HG03064 (cell line): ENCODE results near the gene OSBPL6.

Source experiments
- ATAC-seq: cut with Tn5 transposase; IDR thresholded peaks from one replicate; pipeline ENCODE4 v1.9.1; 2021; ENCODE audit warnings: low read depth; ENCODE audit not compliant: unreplicated experiment

Gene OSBPL6

GRCh38 chr2:178269438-178270224, 75.3 kb downstream of the OSBPL6 start:
- ATAC-seq = no peak

- ATAC-seq = no peak
These were observed 76.0 kb downstream of the OSBPL6 start for GRCh38 chr2:178270338-178270737.

DNA sequence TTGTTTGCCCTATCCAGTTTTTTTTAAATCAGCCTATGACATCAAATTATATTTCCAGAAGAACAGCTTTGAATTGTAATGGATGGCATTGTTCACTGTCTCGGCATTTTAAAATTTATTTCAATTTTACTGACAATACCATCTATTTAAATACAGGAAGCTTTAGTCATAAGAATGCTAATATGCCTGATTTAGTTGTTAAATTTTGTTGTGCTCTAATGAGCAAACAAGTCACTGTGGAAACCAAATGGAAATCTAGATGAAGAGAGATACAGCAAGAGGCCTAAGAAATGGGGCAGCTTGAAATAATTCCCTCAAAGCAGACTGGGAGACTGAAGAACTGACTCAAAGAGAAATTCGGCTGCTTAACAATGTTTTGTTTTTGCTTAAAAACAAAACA, 76.8 kb downstream of the OSBPL6 start:
- no peak for ATAC-seq

DNA sequence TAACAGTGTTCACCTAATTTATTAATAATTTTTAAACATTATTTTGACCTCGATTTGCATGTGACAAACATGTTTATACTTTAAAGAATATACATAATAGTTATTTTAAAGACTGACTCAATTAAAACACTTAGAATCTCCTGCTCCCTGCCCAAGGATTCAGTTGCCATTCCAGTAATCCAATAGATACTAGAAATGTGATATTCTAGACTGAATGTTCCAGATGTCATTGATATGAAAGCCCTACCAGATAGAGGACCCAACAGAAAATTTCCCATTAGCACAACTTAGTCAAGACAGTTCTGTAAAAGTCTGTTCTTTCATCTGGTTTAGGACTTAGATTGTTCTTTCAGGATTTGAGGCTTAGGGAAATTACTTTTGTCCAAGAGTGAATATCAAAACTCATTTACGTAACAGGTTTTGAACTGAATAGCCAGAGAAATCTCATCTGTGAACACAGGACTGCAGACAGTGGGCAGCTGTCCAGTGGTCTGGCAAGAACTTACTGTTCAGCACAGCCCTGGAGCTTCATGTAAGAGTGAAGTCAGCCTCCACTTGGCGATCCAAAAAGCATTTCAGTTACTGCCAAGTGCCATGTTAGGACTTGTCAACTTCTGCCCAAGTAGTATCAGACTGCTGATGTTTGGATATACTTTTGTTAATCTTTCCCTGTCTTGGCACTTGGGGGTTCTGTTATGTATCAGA, 77.5 kb downstream of the OSBPL6 start:
- no peak for ATAC-seq

DNA sequence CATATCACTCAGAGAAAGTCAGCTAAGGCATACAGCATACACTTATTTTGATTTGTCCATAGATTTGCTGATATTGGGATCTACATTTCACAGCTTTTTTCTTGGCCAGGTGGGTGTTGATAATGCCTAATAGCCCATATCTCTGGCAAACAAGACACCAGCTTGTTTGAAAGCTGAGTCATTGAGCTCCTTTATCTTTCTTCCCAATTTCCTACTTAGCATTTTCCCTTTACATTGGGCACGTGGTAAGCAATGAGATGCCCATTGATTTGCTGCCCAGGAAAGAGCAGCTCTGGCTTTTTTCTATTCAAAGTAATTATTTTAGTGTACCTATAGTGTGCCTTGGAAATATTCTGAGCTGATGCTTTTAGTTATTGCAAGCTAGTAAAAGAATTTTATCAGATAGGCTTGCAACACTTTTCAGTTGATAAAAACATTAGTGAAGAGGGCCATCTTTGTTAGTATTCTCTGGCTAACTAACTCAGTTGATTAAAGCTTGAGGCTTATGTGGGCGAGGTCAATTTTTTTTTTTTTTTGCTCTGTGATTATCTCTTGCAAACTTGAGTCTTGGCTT, 79.6 kb downstream of the OSBPL6 start:
- ATAC-seq = no peak

DNA sequence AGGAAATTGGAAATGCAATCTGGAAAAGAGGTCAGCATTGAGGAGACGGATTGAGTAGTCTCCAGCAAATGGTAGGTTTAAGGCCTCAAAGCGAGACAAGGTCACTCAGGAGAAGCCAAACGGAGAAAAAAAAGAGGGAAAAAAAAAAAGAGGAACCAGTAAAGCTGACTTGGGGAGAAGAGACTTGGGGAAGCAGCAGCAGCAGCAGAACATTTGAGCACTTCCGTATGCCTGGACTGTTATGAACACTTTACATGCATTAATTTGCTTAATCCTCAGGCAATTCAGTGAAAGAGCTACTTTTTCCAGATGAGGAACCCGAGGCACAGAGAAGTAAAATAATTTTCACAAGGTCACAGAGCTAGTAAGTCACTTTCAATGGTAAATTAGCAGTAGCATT, 81.3 kb downstream of the OSBPL6 start:
- no peak for ATAC-seq

- no peak for ATAC-seq
These were observed 83.5 kb downstream of the OSBPL6 start for GRCh38 chr2:178277741-178278197.

GRCh38 chr2:178279142-178279541, 84.8 kb downstream of the OSBPL6 start:
- ATAC-seq = no peak

- ATAC-seq = no peak
These were observed 85.3 kb downstream of the OSBPL6 start for GRCh38 chr2:178279636-178280035.

GRCh38 chr2:178280244-178280852, 86.0 kb downstream of the OSBPL6 start:
- ATAC-seq = peak; percentile 74

DNA sequence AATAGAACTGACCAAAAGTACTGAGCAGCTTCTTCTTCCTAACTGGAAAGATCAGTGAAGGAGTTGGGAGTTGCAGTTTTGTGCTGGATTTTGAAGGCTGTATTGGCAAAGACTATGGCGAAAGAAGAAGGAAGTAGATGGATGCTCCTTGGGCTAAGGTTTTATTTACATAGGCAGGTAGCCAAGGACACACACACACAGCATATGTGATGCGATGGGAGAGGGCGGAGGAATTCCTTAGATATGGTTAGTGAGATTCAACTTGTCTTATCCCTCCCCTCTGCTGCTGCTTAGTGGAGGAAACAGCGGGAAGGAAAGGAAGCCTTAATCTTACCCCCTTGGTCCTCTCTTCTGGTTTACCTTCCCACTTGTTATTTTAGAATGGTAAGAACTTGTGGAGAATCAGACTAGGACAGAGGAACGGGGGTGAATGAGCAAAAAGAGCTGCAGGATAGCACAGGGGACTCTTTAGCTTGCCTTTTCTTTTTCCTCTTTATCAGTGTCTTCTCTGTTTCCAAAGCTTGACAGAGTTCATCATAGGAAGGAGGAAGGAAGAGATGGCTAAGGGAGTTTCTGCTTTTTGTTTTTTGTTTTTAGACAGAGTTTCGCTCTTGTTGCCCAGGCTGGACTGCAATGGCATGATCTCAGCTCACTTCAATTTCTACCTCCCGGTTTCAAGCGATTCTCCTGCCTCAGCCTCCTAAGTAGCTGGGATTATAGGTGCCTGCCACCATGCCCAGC, 87.9 kb downstream of the OSBPL6 start:
- ATAC-seq = no peak

GRCh38 chr2:178283341-178283918, 89.1 kb downstream of the OSBPL6 start:
- no peak for ATAC-seq

DNA sequence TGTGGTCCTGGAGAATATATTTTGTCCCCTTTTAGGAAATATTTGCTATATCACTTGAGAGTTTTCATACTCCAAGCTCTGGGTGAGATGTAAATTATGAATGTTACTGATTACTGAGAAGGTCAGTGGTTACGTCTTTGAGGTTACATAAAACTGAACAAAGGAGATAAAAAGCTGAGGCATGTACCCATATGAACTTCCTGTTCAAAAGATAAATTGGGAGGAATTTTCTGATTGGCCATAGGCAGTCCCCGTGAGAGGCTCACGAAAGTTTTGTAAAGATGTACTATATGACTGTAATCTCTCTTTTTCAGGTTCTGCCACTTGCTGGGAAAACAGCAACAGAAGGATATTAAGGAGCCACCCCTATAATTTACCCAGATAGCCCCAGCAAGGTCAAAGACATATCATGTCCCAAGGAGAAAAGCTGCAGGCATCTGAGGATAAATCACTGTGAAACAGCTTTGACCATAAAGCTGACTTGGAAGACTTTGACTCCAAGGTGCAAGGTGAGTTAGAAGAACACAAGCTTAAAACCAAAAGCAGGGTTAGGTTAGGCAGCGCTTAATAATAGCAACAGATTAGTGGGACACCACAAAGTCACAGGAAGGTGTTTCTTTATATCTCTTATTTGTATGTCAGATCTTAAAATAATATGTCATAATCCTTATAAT, 90.4 kb downstream of the OSBPL6 start:
- no peak for ATAC-seq

- ATAC-seq = no peak
These were observed 90.9 kb downstream of the OSBPL6 start for GRCh38 chr2:178285287-178285615.

- ATAC-seq = no peak
These were observed 92.3 kb downstream of the OSBPL6 start for GRCh38 chr2:178286636-178287035.

GRCh38 chr2:178287652-178288344, 93.5 kb downstream of the OSBPL6 start:
- no peak for ATAC-seq

- ATAC-seq = no peak
These were observed 97.4 kb downstream of the OSBPL6 start for GRCh38 chr2:178291703-178292102.

DNA sequence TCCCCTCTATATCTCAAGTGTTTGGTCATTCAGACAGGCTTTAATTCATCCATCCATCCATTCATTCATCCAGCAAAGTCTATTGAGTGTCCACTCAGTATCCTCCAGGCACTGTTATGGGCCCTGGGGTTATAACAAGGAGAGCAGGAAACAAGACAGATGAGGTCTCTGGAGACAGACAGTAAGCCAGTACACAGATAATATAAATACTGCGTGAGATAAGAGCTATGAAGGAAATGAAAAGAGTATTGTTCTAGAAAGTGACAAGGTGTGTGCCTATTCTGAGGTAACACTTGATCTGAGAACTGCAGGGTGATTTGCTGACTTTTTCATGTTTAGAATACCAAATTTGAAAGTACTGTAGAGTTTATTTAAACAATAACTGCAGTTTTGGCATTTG, 98.3 kb downstream of the OSBPL6 start:
- ATAC-seq = no peak

DNA sequence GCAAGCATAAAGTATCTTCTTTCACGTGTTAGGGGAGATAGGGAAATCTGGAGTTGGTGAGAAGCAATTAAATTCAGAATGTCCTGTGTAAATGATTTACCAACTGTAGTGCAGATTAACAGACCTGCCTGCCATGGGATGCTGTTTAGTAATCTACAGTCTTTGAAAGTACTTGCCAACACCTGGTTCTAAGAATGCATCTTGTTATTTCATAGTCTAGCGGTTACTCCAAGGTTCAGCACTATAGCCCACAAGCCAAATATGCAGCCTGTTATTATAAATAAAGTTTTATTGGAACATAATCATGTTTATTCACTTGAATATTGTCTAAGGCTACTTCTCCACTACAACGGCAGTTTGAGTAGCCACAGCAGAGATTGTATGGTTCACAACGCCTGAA, 100.8 kb downstream of the OSBPL6 start:
- ATAC-seq = no peak
